Suprapubic skin (tissue), 4 donors: ENCODE measurements around the gene WWTR1.

Source experiments
- EP300 ChIP-seq: sonication (generic); formaldehyde crosslinking; IDR thresholded peaks from one replicate; pipeline ENCODE4 v1.6.1; 2017; ENCODE audit warnings: antibody characterized with exemption
- POLR2A ChIP-seq, 2 donors: fragments of 450-650 bp; IDR thresholded peaks; one replicate each; pipeline ENCODE4 v1.6.1; 2017; ENCODE audit warnings: antibody characterized with exemption in 2 of 2, mild to moderate bottlenecking in 2 of 2, moderate library complexity in 2 of 2
- POLR2AphosphoS5 ChIP-seq, 3 donors: sonication (generic); formaldehyde crosslinking; IDR thresholded peaks; one replicate each; pipeline ENCODE4 v1.6.1; 2017; ENCODE audit warnings: antibody characterized with exemption in 3 of 3
- TF ChIP-seq, protein P1 (sequence below), 2 donors: fragments of 200-600 bp in 1 of 2; fragments of 450-650 bp in 1 of 2; sonication (generic) in 1 of 2; IDR thresholded peaks; one replicate each; pipeline ENCODE4 v1.5.1; 2016 to 2019; ENCODE audit warnings: antibody characterized with exemption in 2 of 2, mild to moderate bottlenecking in 1 of 2, moderate library complexity in 1 of 2

DNA sequence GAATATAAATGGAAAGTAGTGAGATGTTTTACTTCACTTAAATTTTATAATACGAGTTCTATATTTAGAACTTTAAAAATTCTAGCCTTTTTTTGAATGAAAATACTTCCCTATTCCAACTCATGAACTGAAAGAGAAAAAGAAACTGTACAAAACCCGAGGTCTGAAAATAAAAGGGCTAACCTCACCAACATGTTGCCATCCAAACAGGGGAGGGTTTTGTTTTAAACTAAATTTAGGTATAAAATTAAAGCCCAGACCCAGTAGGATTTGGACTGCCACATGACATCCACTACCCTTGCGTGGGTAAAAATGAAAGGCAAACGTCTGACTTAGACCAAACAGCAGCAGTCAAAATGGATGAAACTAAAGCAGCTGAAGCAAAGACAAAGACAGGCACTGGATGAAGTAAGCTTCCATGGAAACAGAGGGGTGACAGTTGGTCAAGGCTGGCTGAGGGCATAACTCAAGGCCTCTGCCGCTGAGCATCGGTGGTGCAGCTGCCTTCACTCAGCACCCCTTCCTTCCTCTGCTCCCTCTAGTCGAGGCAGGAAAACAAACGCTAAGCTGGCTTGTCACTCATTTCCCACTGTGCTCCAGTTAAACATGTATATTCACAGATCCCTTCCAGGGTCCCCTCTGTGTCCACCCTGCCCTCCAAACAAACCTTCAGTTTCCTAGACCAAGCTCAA is 125.2 kb downstream of the WWTR1 start:
- TF ChIP-seq POLR2AphosphoS5 (IDR thresholded peaks at IDR 0.05): no peak
- TF ChIP-seq, protein P1, sequence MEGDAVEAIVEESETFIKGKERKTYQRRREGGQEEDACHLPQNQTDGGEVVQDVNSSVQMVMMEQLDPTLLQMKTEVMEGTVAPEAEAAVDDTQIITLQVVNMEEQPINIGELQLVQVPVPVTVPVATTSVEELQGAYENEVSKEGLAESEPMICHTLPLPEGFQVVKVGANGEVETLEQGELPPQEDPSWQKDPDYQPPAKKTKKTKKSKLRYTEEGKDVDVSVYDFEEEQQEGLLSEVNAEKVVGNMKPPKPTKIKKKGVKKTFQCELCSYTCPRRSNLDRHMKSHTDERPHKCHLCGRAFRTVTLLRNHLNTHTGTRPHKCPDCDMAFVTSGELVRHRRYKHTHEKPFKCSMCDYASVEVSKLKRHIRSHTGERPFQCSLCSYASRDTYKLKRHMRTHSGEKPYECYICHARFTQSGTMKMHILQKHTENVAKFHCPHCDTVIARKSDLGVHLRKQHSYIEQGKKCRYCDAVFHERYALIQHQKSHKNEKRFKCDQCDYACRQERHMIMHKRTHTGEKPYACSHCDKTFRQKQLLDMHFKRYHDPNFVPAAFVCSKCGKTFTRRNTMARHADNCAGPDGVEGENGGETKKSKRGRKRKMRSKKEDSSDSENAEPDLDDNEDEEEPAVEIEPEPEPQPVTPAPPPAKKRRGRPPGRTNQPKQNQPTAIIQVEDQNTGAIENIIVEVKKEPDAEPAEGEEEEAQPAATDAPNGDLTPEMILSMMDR (IDR thresholded peaks at IDR 0.05): no peak
- TF ChIP-seq POLR2A (IDR thresholded peaks at IDR 0.05): no peak
- TF ChIP-seq EP300: no peak
